Mesendoderm (in vitro differentiated cells): ENCODE results near the gene SCP2.

Experiments
- DNase-seq: peaks from one replicate; pipeline ENCODE4 v3.0.0; 2013
- H2AK5ac ChIP-seq: 2 replicates; pipeline ENCODE4 v1.6.1; 2013; ENCODE audit warnings: low read length, inconsistent platforms
- H2BK120ac ChIP-seq: 2 replicates; pipeline ENCODE4 v1.6.1; 2013; ENCODE audit warnings: low read depth, mild to moderate bottlenecking, low read length, moderate library complexity, mixed read lengths
- H2BK15ac ChIP-seq: replicated peaks from 2 replicates; pipeline ENCODE4 v1.6.1; 2013; ENCODE audit warnings: low read depth, mild to moderate bottlenecking, moderate library complexity
- H2BK5ac ChIP-seq: 2 replicates; pipeline ENCODE4 v1.6.1; 2013; ENCODE audit warnings: low read length, inconsistent platforms
- H3K18ac ChIP-seq: 2 replicates; pipeline ENCODE4 v1.6.1; 2013; ENCODE audit warnings: mild to moderate bottlenecking, low read length, mixed read lengths
- H3K23ac ChIP-seq: one replicate; pipeline ENCODE4 v1.6.1; 2013; ENCODE audit warnings: low read length
- H3K27ac ChIP-seq: 2 replicates; pipeline ENCODE4 v1.5.1; 2013; ENCODE audit warnings: low read depth, mild to moderate bottlenecking, inconsistent platforms, low read length, moderate library complexity
- H3K27me3 ChIP-seq: 2 replicates; pipeline ENCODE4 v1.6.1; 2013; ENCODE audit warnings: low read length, control low read depth, mild to moderate bottlenecking, inconsistent platforms; ENCODE audit not compliant: insufficient read depth, poor library complexity
- H3K36me3 ChIP-seq: 2 replicates; pipeline ENCODE4 v1.6.1; 2013; ENCODE audit warnings: low read length, inconsistent platforms; ENCODE audit not compliant: control insufficient read depth, insufficient read depth
- H3K4ac ChIP-seq: one replicate; pipeline ENCODE4 v1.6.1; 2013; ENCODE audit warnings: low read depth, mild to moderate bottlenecking, low read length, moderate library complexity
- H3K4me1 ChIP-seq: 2 replicates; pipeline ENCODE4 v1.6.1; 2013; ENCODE audit warnings: low read depth, low read length, inconsistent platforms; ENCODE audit not compliant: control insufficient read depth
- H3K4me2 ChIP-seq: 2 replicates; pipeline ENCODE4 v1.6.1; 2013; ENCODE audit warnings: low read length
- H3K4me3 ChIP-seq: 2 replicates; pipeline ENCODE4 v1.5.1; 2013; ENCODE audit warnings: mild to moderate bottlenecking, low read length
- H3K56ac ChIP-seq: one replicate; pipeline ENCODE4 v1.6.1; 2013; ENCODE audit warnings: low read length
- H3K79me1 ChIP-seq: 2 replicates; pipeline ENCODE4 v1.6.1; 2013; ENCODE audit warnings: low read length, inconsistent platforms
- H3K79me2 ChIP-seq: 2 replicates; pipeline ENCODE4 v1.6.1; 2013; ENCODE audit warnings: mild to moderate bottlenecking, low read length; ENCODE audit not compliant: control insufficient read depth, insufficient read depth
- H3K9ac ChIP-seq: 2 replicates; pipeline ENCODE4 v1.6.1; 2013; ENCODE audit warnings: low read length, inconsistent platforms
- H4K5ac ChIP-seq: one replicate; pipeline ENCODE4 v1.6.1; 2013; ENCODE audit warnings: low read length
- H4K8ac ChIP-seq: one replicate; pipeline ENCODE4 v1.6.1; 2013; ENCODE audit warnings: low read depth, mild to moderate bottlenecking, control low read depth, low read length, moderate library complexity
- WGBS: extraction: QIAGEN DNeasy Blood & Tissue Kit; methylation state at CpG from one replicate; pipeline ENCODE4 v1.1.7; 2013; ENCODE audit warnings: low lambda C conversion rate, missing lambda C conversion rate; ENCODE audit not compliant: insufficient coverage; ENCODE audit errors: extremely low coverage; 5-methylcytosine and 5-hydroxymethylcytosine counted together

The SCP2 gene

GRCh38 chr1:53031732-53032131 lies 104.7 kb downstream of the SCP2 start:
- H2BK15ac ChIP-seq: no peak overlapping the region
- H3K23ac ChIP-seq: no peak overlapping the region
- no peak overlapping the region for H4K5ac ChIP-seq
- H3K18ac ChIP-seq: no peak overlapping the region
- H4K8ac ChIP-seq: no peak overlapping the region
- H3K79me2 ChIP-seq: no peaks in the 10 kb centered on the region
- no peak overlapping the region for H2BK120ac ChIP-seq
- no peak overlapping the region for H3K27ac ChIP-seq
- no peak overlapping the region for H3K56ac ChIP-seq
- H3K9ac ChIP-seq: no peak overlapping the region
- H3K4ac ChIP-seq: no peak overlapping the region
- no peak overlapping the region for H3K4me2 ChIP-seq
- H3K4me1 ChIP-seq: no peaks in the 10 kb centered on the region
- no peak for DNase-seq
- H2AK5ac ChIP-seq: no peak overlapping the region
- no peaks in the 10 kb centered on the region for H3K79me1 ChIP-seq
- WGBS: 100% methylated on average over 1 of the region's 1 CpG
- H3K36me3 ChIP-seq: no peaks in the 10 kb centered on the region
- H2BK5ac ChIP-seq: no peak overlapping the region
- no peaks in the 10 kb centered on the region for H3K27me3 ChIP-seq
- H3K4me3 ChIP-seq: no peak overlapping the region

- no CpG with 5 or more reads among the region's 4 CpGs for WGBS
These were observed 110.1 kb downstream of the SCP2 start for GRCh38 chr1:53037159-53037558.

GRCh38 chr1:53038566-53038965 lies 111.5 kb downstream of the SCP2 start:
- Histone ChIP-seq H3K4ac (no peak overlapping the region), H2BK15ac (no peak overlapping the region), H3K23ac (no peak overlapping the region), H3K4me1 (no peaks in the 10 kb centered on the region), H2BK120ac (no peak overlapping the region), H3K18ac (no peak overlapping the region), H3K79me1 (no peaks in the 10 kb centered on the region), H2AK5ac (no peak overlapping the region), H3K79me2 (no peaks in the 10 kb centered on the region), H3K9ac (no peak overlapping the region), H3K36me3 (no peaks in the 10 kb centered on the region), H3K56ac (no peak overlapping the region), H4K8ac (no peak overlapping the region), H2BK5ac (no peak overlapping the region), H4K5ac (no peak overlapping the region), H3K4me2 (no peak overlapping the region), H3K27ac (no peak overlapping the region), H3K27me3 (no peaks in the 10 kb centered on the region), H3K4me3 (no peak overlapping the region)
- DNase-seq: no peak
- no CpG with 5 or more reads among the region's 3 CpGs for WGBS

More at GRCh38 chr1:53037159-53037558, 110.1 kb downstream of the SCP2 start:
- Histone ChIP-seq H2AK5ac (no peak overlapping the region), H3K79me2 (no peaks in the 10 kb centered on the region), H3K27me3 (no peaks in the 10 kb centered on the region), H3K36me3 (no peaks in the 10 kb centered on the region), H2BK120ac (no peak overlapping the region), H2BK15ac (no peak overlapping the region), H3K18ac (no peak overlapping the region), H3K4me1 (no peaks in the 10 kb centered on the region), H4K5ac (no peak overlapping the region), H3K56ac (no peak overlapping the region), H3K4me2 (no peak overlapping the region), H4K8ac (no peak overlapping the region), H3K27ac (no peak overlapping the region), H3K4me3 (no peak overlapping the region), H2BK5ac (no peak overlapping the region), H3K79me1 (no peaks in the 10 kb centered on the region), H3K4ac (no peak overlapping the region), H3K9ac (no peak overlapping the region), H3K23ac (no peak overlapping the region)
- no peak for DNase-seq

GRCh38 chr1:53043271-53043670 lies 116.2 kb downstream of the SCP2 start:
- Histone ChIP-seq H3K36me3 (no peaks in the 10 kb centered on the region), H3K4ac (no peak overlapping the region), H3K56ac (no peak overlapping the region), H2BK15ac (no peak overlapping the region), H3K4me1 (no peaks in the 10 kb centered on the region), H2BK5ac (no peak overlapping the region), H3K4me3 (no peak overlapping the region), H3K18ac (no peak overlapping the region), H3K23ac (no peak overlapping the region), H4K5ac (no peak overlapping the region), H2BK120ac (no peak overlapping the region), H3K79me1 (no peaks in the 10 kb centered on the region), H2AK5ac (no peak overlapping the region), H3K9ac (no peak overlapping the region), H4K8ac (no peak overlapping the region), H3K27me3 (no peaks in the 10 kb centered on the region), H3K27ac (no peak overlapping the region), H3K79me2 (no peaks in the 10 kb centered on the region), H3K4me2 (no peak overlapping the region)
- DNase-seq: no peak

GRCh38 chr1:53044926-53045325 lies 117.8 kb downstream of the SCP2 start:
- H3K4ac ChIP-seq: no peak overlapping the region
- H4K8ac ChIP-seq: no peak overlapping the region
- no peaks in the 10 kb centered on the region for H3K4me1 ChIP-seq
- H3K4me3 ChIP-seq: no peak overlapping the region
- H3K27ac ChIP-seq: no peak overlapping the region
- no peaks in the 10 kb centered on the region for H3K36me3 ChIP-seq
- no peaks in the 10 kb centered on the region for H3K79me2 ChIP-seq
- H4K5ac ChIP-seq: no peak overlapping the region
- no peak overlapping the region for H3K56ac ChIP-seq
- H3K27me3 ChIP-seq: no peaks in the 10 kb centered on the region
- H3K18ac ChIP-seq: no peak overlapping the region
- H3K79me1 ChIP-seq: no peaks in the 10 kb centered on the region
- DNase-seq: no peak
- H3K23ac ChIP-seq: no peak overlapping the region
- H3K4me2 ChIP-seq: no peak overlapping the region
- H2AK5ac ChIP-seq: no peak overlapping the region
- H3K9ac ChIP-seq: no peak overlapping the region
- H2BK5ac ChIP-seq: no peak overlapping the region
- H2BK120ac ChIP-seq: no peak overlapping the region
- no CpG with 5 or more reads among the region's 5 CpGs for WGBS
- H2BK15ac ChIP-seq: no peak overlapping the region

GRCh38 chr1:53046930-53047329 lies 119.9 kb downstream of the SCP2 start:
- Histone ChIP-seq H3K56ac (no peak overlapping the region), H2BK120ac (no peak overlapping the region), H2AK5ac (no peak overlapping the region), H3K4me2 (no peak overlapping the region), H4K8ac (no peak overlapping the region), H3K23ac (no peak overlapping the region), H3K79me2 (no peaks in the 10 kb centered on the region), H3K79me1 (no peaks in the 10 kb centered on the region), H3K4ac (no peak overlapping the region), H3K27me3 (no peaks in the 10 kb centered on the region), H3K4me3 (no peak overlapping the region), H2BK15ac (no peak overlapping the region), H2BK5ac (no peak overlapping the region), H3K4me1 (no peaks in the 10 kb centered on the region), H3K27ac (no peak overlapping the region), H3K36me3 (no peaks in the 10 kb centered on the region), H3K18ac (no peak overlapping the region), H4K5ac (no peak overlapping the region), H3K9ac (no peak overlapping the region)
- WGBS: no CpG with 5 or more reads among the region's 2 CpGs
- DNase-seq: no peak
